K562 (cell line): ENCODE measurements around the gene ANK2.

Experiments used
- BCLAF1 ChIP-seq, 2 experiments: fragments of 450-650 bp in 1 of 2; IDR thresholded peaks; 2 replicates each; pipeline ENCODE4 v1.6.1; 2011 to 2017; ENCODE audit warnings: low read depth in 2 of 2, antibody characterized with exemption in 1 of 2, borderline replicate concordance in 1 of 2, low read length in 1 of 2, mild to moderate bottlenecking in 1 of 2, mixed read lengths in 1 of 2; ENCODE audit not compliant: control insufficient read depth in 1 of 2
- EZH2 ChIP-seq: IDR thresholded peaks from 2 replicates; pipeline ENCODE4 v1.6.1; 2012; ENCODE audit warnings: low read depth, mild to moderate bottlenecking, inconsistent platforms, low read length, borderline replicate concordance
- GABPA ChIP-seq: fragments of 200-800 bp; sonication (Bioruptor generic); conservative IDR thresholded peaks from 2 replicates; pipeline ENCODE4 v1.6.1; 2016; ENCODE audit warnings: low read depth, missing genetic modification characterization, missing compliant biosample characterization
- HNRNPUL1 ChIP-seq: fragments of 200-400 bp; formaldehyde crosslinking; IDR thresholded peaks from 2 replicates; pipeline ENCODE4 v1.6.1; 2017; ENCODE audit warnings: low read length
- MAX ChIP-seq: sonication (generic); formaldehyde crosslinking; IDR thresholded peaks from 2 replicates; pipeline ENCODE4 v1.9.0; 2022; ENCODE audit warnings: mild to moderate bottlenecking, missing genetic modification reagents
- PHF8 ChIP-seq: fragments of 200-600 bp; sonication (generic); IDR thresholded peaks from 2 replicates; pipeline ENCODE4 v1.6.1; 2012; ENCODE audit warnings: mixed run types, mild to moderate bottlenecking, inconsistent platforms, low read length, moderate library complexity, borderline replicate concordance
- POLR2A ChIP-seq: fragments of 450-650 bp; conservative IDR thresholded peaks from 2 replicates; pipeline ENCODE4 v1.6.1; 2016
- PRDM10 ChIP-seq: fragments of 450-650 bp; IDR thresholded peaks from 2 replicates; pipeline ENCODE4 v1.6.1; 2018; ENCODE audit not compliant: partially characterized antibody
- TAF9B ChIP-seq: fragments of 450-650 bp; IDR thresholded peaks from 2 replicates; pipeline ENCODE4 v1.6.1; 2018; ENCODE audit warnings: mild to moderate bottlenecking; ENCODE audit not compliant: partially characterized antibody
- YY1 ChIP-seq, 3 experiments: IDR thresholded peaks; 2 replicates each; pipeline ENCODE4 v1.6.1; 2011; ENCODE audit warnings: low read length in 2 of 3, mild to moderate bottlenecking in 2 of 3, moderate library complexity in 2 of 3, borderline replicate concordance in 1 of 3, control low read depth in 1 of 3, low read depth in 1 of 3; ENCODE audit not compliant: insufficient read depth in 3 of 3, insufficient replicate concordance in 2 of 3, control insufficient read depth in 1 of 3, insufficient read length in 1 of 3; ENCODE audit errors: extremely low read depth in 1 of 3
- ZNF140 ChIP-seq: fragments of 250-450 bp; sonication (Bioruptor Pico); IDR thresholded peaks from 2 replicates; pipeline ENCODE4 v1.8.0; 2021; ENCODE audit warnings: moderate library complexity, mild to moderate bottlenecking, inconsistent platforms
- ZNF354B ChIP-seq: fragments of 250-450 bp; sonication (Bioruptor Pico); IDR thresholded peaks from 2 replicates; pipeline ENCODE4 v1.4.0; 2020
- ZNF644 ChIP-seq: fragments of 200-800 bp; sonication (Bioruptor generic); IDR thresholded peaks from 2 replicates; pipeline ENCODE4 v1.6.1; 2016; ENCODE audit warnings: low read depth, missing genetic modification characterization, missing compliant biosample characterization

- TF ChIP-seq EZH2 (no peak), BCLAF1 (IDR thresholded peaks at IDR 0.05; ENCODE audit: borderline replicate concordance in 1 of 2, control insufficient read depth in 1 of 2, low read depth in 2 of 2, low read length in 1 of 2) (no peak), MAX (no peak), YY1 (IDR thresholded peaks at IDR 0.05; ENCODE audit: borderline replicate concordance in 1 of 3, control insufficient read depth in 1 of 3, extremely low read depth in 1 of 3, insufficient read depth in 3 of 3, insufficient read length in 1 of 3, insufficient replicate concordance in 2 of 3, low read depth in 1 of 3, low read length in 2 of 3) (no peak), GABPA (no peak), PRDM10 (no peak), ZNF354B (CRISPR knock-in tag) (no peak), ZNF140 (no peak), POLR2A (no peak), TAF9B (no peak), ZNF644 (no peak), HNRNPUL1 (no peak), PHF8 (no peak)
Measured at GRCh38 chr4:113322736-113323135, 273.3 kb downstream of the ANK2 start.
